Skeletal muscle tissue (tissue), 4 donors: ENCODE data around the gene MSI2. TPM values are rescaled to one million over a fixed set of nuclear protein-coding genes. Genes with fewer than 3 reads are reported as not detected.
A peak's percentile ranks its signal among the peaks of the same experiment; 100 is the strongest.

Source experiments
- H3K27ac ChIP-seq: one replicate; pipeline ENCODE4 v1.7.0; 2013; ENCODE audit warnings: mild to moderate bottlenecking, low read depth, low read length, inconsistent platforms
- H3K27me3 ChIP-seq, 3 donors: one replicate each; pipeline ENCODE4 v1.7.0; 2013; ENCODE audit warnings: low read length in 3 of 3; ENCODE audit not compliant: control insufficient read depth in 3 of 3, insufficient read depth in 3 of 3
- H3K36me3 ChIP-seq, 3 donors: one replicate each; pipeline ENCODE4 v1.7.0; 2013; ENCODE audit warnings: low read length in 3 of 3; ENCODE audit not compliant: control insufficient read depth in 3 of 3, insufficient read depth in 3 of 3
- H3K4me1 ChIP-seq, 3 donors: one replicate each; pipeline ENCODE4 v1.7.0; 2013; ENCODE audit warnings: low read length in 3 of 3, mild to moderate bottlenecking in 3 of 3; ENCODE audit not compliant: control insufficient read depth in 3 of 3, insufficient read depth in 3 of 3
- H3K4me3 ChIP-seq, 3 donors: one replicate each; pipeline ENCODE4 v1.7.0; 2013; ENCODE audit warnings: low read length in 3 of 3
- H3K9ac ChIP-seq, 3 donors: one replicate each; pipeline ENCODE4 v1.7.0; 2013; ENCODE audit warnings: low read length in 3 of 3, mild to moderate bottlenecking in 3 of 3, moderate library complexity in 2 of 3, low read depth in 1 of 3
- H3K9me3 ChIP-seq, 3 donors: one replicate each; pipeline ENCODE4 v1.7.0; 2013; ENCODE audit warnings: low read length in 3 of 3; ENCODE audit not compliant: control insufficient read depth in 3 of 3
- total RNA-seq: library from RNA; depleted of rRNA; stranded (reverse); fragments of >200 nt; gene quantifications from one replicate; pipeline ENCODE4 v1.2.3, GENCODE V29; 2014
- donor health status: Osteomylitis.

Gene MSI2
- total RNA-seq, 1 donor from 2014 or later: 20.4 TPM

- Histone ChIP-seq H3K27ac (no peak overlapping the region), H3K4me1 (peaks cover 0 to 37% (median 23%) of the 10 kb centered on the region in 3 donors), H3K36me3 (no peaks in the 10 kb centered on the region), H3K27me3 (no peaks in the 10 kb centered on the region), H3K4me3 (no peak overlapping the region), H3K9ac (peak overlapping the region in 1 of 3 donors; percentile 25), H3K9me3 (no peaks in the 10 kb centered on the region)
Measured at GRCh38 chr17:57585341-57586195, 329.2 kb downstream of the MSI2 start.

- H3K36me3 ChIP-seq: no peaks in the 10 kb centered on the region
- no peak overlapping the region for H3K4me3 ChIP-seq
- H3K27ac ChIP-seq: no peak overlapping the region
- H3K9ac ChIP-seq: no peak overlapping the region
- peaks cover 0 to 37% (median 23%) of the 10 kb centered on the region in 3 donors for H3K4me1 ChIP-seq
- H3K27me3 ChIP-seq: no peaks in the 10 kb centered on the region
- H3K9me3 ChIP-seq: no peaks in the 10 kb centered on the region
Measured at GRCh38 chr17:57586196-57586740, 329.9 kb downstream of the MSI2 start.

- H3K4me1 ChIP-seq: peaks cover 0 to 37% (median 23%) of the 10 kb centered on the region in 3 donors
- H3K36me3 ChIP-seq: no peaks in the 10 kb centered on the region
- H3K27me3 ChIP-seq: no peaks in the 10 kb centered on the region
- no peak overlapping the region for H3K27ac ChIP-seq
- no peaks in the 10 kb centered on the region for H3K9me3 ChIP-seq
- no peak overlapping the region for H3K9ac ChIP-seq
- no peak overlapping the region for H3K4me3 ChIP-seq
Measured at GRCh38 chr17:57586742-57587141, 330.4 kb downstream of the MSI2 start.

- Histone ChIP-seq H3K4me3 (no peak overlapping the region), H3K9me3 (no peaks in the 10 kb centered on the region), H3K27ac (no peak overlapping the region), H3K36me3 (no peaks in the 10 kb centered on the region), H3K27me3 (no peaks in the 10 kb centered on the region), H3K4me1 (peaks cover 0 to 37% (median 23%) of the 10 kb centered on the region in 3 donors), H3K9ac (no peak overlapping the region)
Measured at GRCh38 chr17:57587193-57587969, 331.1 kb downstream of the MSI2 start.

GRCh38 chr17:57588086-57588485 is 331.8 kb downstream of the MSI2 start:
- H3K4me1 ChIP-seq: peaks cover 0 to 42% (median 23%) of the 10 kb centered on the region in 3 donors
- H3K36me3 ChIP-seq: no peaks in the 10 kb centered on the region
- H3K9ac ChIP-seq: no peak overlapping the region
- no peaks in the 10 kb centered on the region for H3K9me3 ChIP-seq
- H3K27me3 ChIP-seq: no peaks in the 10 kb centered on the region
- no peak overlapping the region for H3K27ac ChIP-seq
- no peak overlapping the region for H3K4me3 ChIP-seq

- H3K27ac ChIP-seq: no peak overlapping the region
- peaks cover 0 to 42% (median 23%) of the 10 kb centered on the region in 3 donors for H3K4me1 ChIP-seq
- H3K9ac ChIP-seq: no peak overlapping the region
- H3K27me3 ChIP-seq: no peaks in the 10 kb centered on the region
- no peak overlapping the region for H3K4me3 ChIP-seq
- no peaks in the 10 kb centered on the region for H3K36me3 ChIP-seq
- no peaks in the 10 kb centered on the region for H3K9me3 ChIP-seq
Measured at GRCh38 chr17:57589151-57590034, 333.1 kb downstream of the MSI2 start.

- Histone ChIP-seq H3K9ac (no peak overlapping the region), H3K4me3 (no peak overlapping the region), H3K9me3 (peaks cover 0 to 2% (median 0%) of the 10 kb centered on the region in 3 donors), H3K27me3 (no peaks in the 10 kb centered on the region), H3K4me1 (peaks cover 0 to 27% (median 21%) of the 10 kb centered on the region in 3 donors), H3K36me3 (no peaks in the 10 kb centered on the region), H3K27ac (no peak overlapping the region)
Measured at GRCh38 chr17:57593739-57594462, 337.6 kb downstream of the MSI2 start.

- Histone ChIP-seq H3K4me1 (peaks cover 0 to 21% (median 18%) of the 10 kb centered on the region in 3 donors), H3K36me3 (no peaks in the 10 kb centered on the region), H3K27ac (no peak overlapping the region), H3K4me3 (no peak overlapping the region), H3K27me3 (no peaks in the 10 kb centered on the region), H3K9ac (no peak overlapping the region), H3K9me3 (peaks cover 0 to 2% (median 0%) of the 10 kb centered on the region in 3 donors)
Measured at GRCh38 chr17:57594767-57595166, 338.4 kb downstream of the MSI2 start.

GRCh38 chr17:57595426-57595825 is 339.1 kb downstream of the MSI2 start:
- peaks cover 0 to 2% (median 0%) of the 10 kb centered on the region in 3 donors for H3K9me3 ChIP-seq
- no peak overlapping the region for H3K9ac ChIP-seq
- H3K36me3 ChIP-seq: no peaks in the 10 kb centered on the region
- H3K27me3 ChIP-seq: no peaks in the 10 kb centered on the region
- H3K4me1 ChIP-seq: peaks cover 0 to 20% (median 15%) of the 10 kb centered on the region in 3 donors
- H3K27ac ChIP-seq: no peak overlapping the region
- no peak overlapping the region for H3K4me3 ChIP-seq
